CD14-positive monocyte (primary cell): ENCODE measurements around the gene RPGRIP1. TPM values are rescaled to one million over a fixed set of nuclear protein-coding genes. Genes with fewer than 3 reads are reported as not detected.
"Not testable (repeated sequence)": the region's sequence is repeated elsewhere in the genome, so short reads cannot be mapped to it uniquely, and the experiment has no call there.

Experiments
- DNase-seq, 3 donors: peaks; one replicate each; pipeline ENCODE4 v3.0.0-alpha.2; 2011 to 2022
- H2AFZ ChIP-seq: 2 replicates; pipeline ENCODE4 v1.6.0; 2012; ENCODE audit warnings: mild to moderate bottlenecking, low read depth, low read length, inconsistent platforms; ENCODE audit not compliant: insufficient read depth, poor library complexity, severe bottlenecking
- H3K27ac ChIP-seq, 2 donors: 1 replicate in 1 of 2; 2 replicates in 1 of 2; pipeline ENCODE4 v1.5.1; 2012 to 2013; ENCODE audit warnings: low read length in 2 of 2, control low read depth in 1 of 2, inconsistent platforms in 1 of 2, low read depth in 1 of 2, mild to moderate bottlenecking in 1 of 2
- H3K27me3 ChIP-seq, 2 donors: one replicate each; pipeline versions ENCODE4 v1.6.0 to v1.6.1; 2011 to 2013; ENCODE audit warnings: low read length in 2 of 2; ENCODE audit not compliant: control insufficient read depth in 2 of 2, insufficient read depth in 2 of 2
- H3K36me3 ChIP-seq, 2 donors: replicated peaks in 1 of 2; 1 replicate in 1 of 2; 2 replicates in 1 of 2; pipeline versions ENCODE4 v1.5.1 to v1.6.1; 2012 to 2013; ENCODE audit warnings: low read length in 2 of 2, control low read depth in 1 of 2, inconsistent platforms in 1 of 2, mild to moderate bottlenecking in 1 of 2; ENCODE audit not compliant: insufficient read depth in 2 of 2, control insufficient read depth in 1 of 2
- H3K4me1 ChIP-seq, 2 donors: 1 replicate in 1 of 2; 2 replicates in 1 of 2; pipeline versions ENCODE4 v1.5.1 to v1.6.1; 2012 to 2013; ENCODE audit warnings: low read length in 2 of 2, control low read depth in 1 of 2, inconsistent platforms in 1 of 2, mild to moderate bottlenecking in 1 of 2, moderate library complexity in 1 of 2; ENCODE audit not compliant: insufficient read depth in 2 of 2, control insufficient read depth in 1 of 2
- H3K4me2 ChIP-seq: replicated peaks from 2 replicates; pipeline ENCODE3; 2012; ENCODE audit warnings: low read length, moderate library complexity, mild to moderate bottlenecking; ENCODE audit not compliant: poor library complexity, severe bottlenecking; ENCODE audit errors: extremely low read depth
- H3K4me3 ChIP-seq, 3 experiments: fragments of 200-600 bp in 1 of 3; sonication (generic) in 1 of 3; replicated peaks in 1 of 3; 1 replicate in 2 of 3; 2 replicates in 1 of 3; pipeline ENCODE4 v1.5.1; 2011 to 2013; ENCODE audit warnings: low read length in 3 of 3, mild to moderate bottlenecking in 3 of 3, control low read depth in 2 of 3, low read depth in 2 of 3, inconsistent platforms in 1 of 3, moderate library complexity in 1 of 3
- H3K79me2 ChIP-seq: 2 replicates; pipeline ENCODE4 v1.6.0; 2012; ENCODE audit warnings: mild to moderate bottlenecking, control low read depth, inconsistent platforms, low read length, moderate library complexity; ENCODE audit not compliant: insufficient read depth
- H3K9ac ChIP-seq: 2 replicates; pipeline ENCODE4 v1.6.0; 2017; ENCODE audit warnings: low read length, mild to moderate bottlenecking; ENCODE audit not compliant: insufficient read depth, poor library complexity, severe bottlenecking
- H3K9me3 ChIP-seq, 2 donors: replicated peaks in 1 of 2; 1 replicate in 1 of 2; 2 replicates in 1 of 2; pipeline versions ENCODE4 v1.5.1 to v1.6.1; 2012 to 2013; ENCODE audit warnings: low read length in 2 of 2, control low read depth in 1 of 2; ENCODE audit not compliant: control insufficient read depth in 1 of 2, insufficient read depth in 1 of 2
- H4K20me1 ChIP-seq: 2 replicates; pipeline ENCODE4 v1.6.0; 2012; ENCODE audit warnings: mild to moderate bottlenecking, low read length, control low read depth, moderate library complexity; ENCODE audit not compliant: insufficient read depth
- H3K27ac Mint-ChIP-seq, 7 donors: one replicate each; pipeline ENCODE4 v1.8.0; 2020; ENCODE audit warnings: mild to moderate bottlenecking in 7 of 7, mixed read lengths in 7 of 7, moderate library complexity in 6 of 7, inconsistent platforms in 2 of 7
- H3K27me3 Mint-ChIP-seq, 3 donors: one replicate each; pipeline ENCODE4 v1.8.0; 2021 to 2022; ENCODE audit warnings: low read depth in 3 of 3, mild to moderate bottlenecking in 3 of 3, mixed read lengths in 3 of 3, moderate library complexity in 3 of 3, inconsistent platforms in 1 of 3
- H3K36me3 Mint-ChIP-seq, 2 donors: one replicate each; pipeline ENCODE4 v1.8.0; 2020; ENCODE audit warnings: mixed read lengths in 2 of 2, inconsistent platforms in 1 of 2, mild to moderate bottlenecking in 1 of 2
- H3K4me1 Mint-ChIP-seq: one replicate; pipeline ENCODE4 v1.8.0; 2020; ENCODE audit warnings: mild to moderate bottlenecking, mixed read lengths
- H3K4me3 Mint-ChIP-seq, 2 donors: one replicate each; pipeline ENCODE4 v1.8.0; 2020; ENCODE audit warnings: mild to moderate bottlenecking in 2 of 2, mixed read lengths in 2 of 2, moderate library complexity in 1 of 2
- H3K9me3 Mint-ChIP-seq, 7 donors: one replicate each; pipeline ENCODE4 v1.8.0; 2020 to 2022; ENCODE audit warnings: mixed read lengths in 7 of 7, mild to moderate bottlenecking in 6 of 7, moderate library complexity in 6 of 7, inconsistent platforms in 2 of 7
- CTCF ChIP-seq: fragments of 200-600 bp; IDR thresholded peaks from one replicate; pipeline ENCODE4 v1.8.0; 2022; ENCODE audit warnings: antibody characterized with exemption, mild to moderate bottlenecking
- WGBS: methylation state at CpG from one replicate; pipeline ENCODE4 v1.1.5; 2013; ENCODE audit warnings: missing lambda C conversion rate; ENCODE audit not compliant: insufficient coverage; 5-methylcytosine and 5-hydroxymethylcytosine counted together
- intact Hi-C, 2 donors: fragments of 100-400 bp; cut with micrococcal nuclease; formaldehyde crosslinking; loops; one replicate each; pipeline versions ENCODE4 v1.15.0 to v1.15.1; 2023
- polyA plus RNA-seq, 3 donors: library from polyadenylated mRNA; depleted of rRNA in 1 of 3; unstranded in 2 of 3; stranded (reverse) in 1 of 3; fragments of 300-500 nt in 2 of 3; fragments of >200 nt in 1 of 3; fragmentation: Illumina TruSeq in 2 of 3; gene quantifications; 1 replicate in 2 of 3; 2 replicates in 1 of 3; pipeline ENCODE4 v1.2.3, GENCODE V29; 2012 to 2021

The RPGRIP1 gene
- polyA plus RNA-seq, 3 donors, result 4.7 to 10.4 (median 7.4) TPM

- 82% methylated on average over 3 of the region's 4 CpGs for WGBS
- Mint-ChIP-seq H3K27ac (peak overlapping the region in 5 of 7 donors; percentile 1 to 61 (median 20)), H3K4me3 (no peak overlapping the region), H3K36me3 (peaks cover 57 to 96% of the 10 kb centered on the region in 2 donors), H3K9me3 (no peaks in the 10 kb centered on the region), H3K4me1 (peaks cover 39% of the 10 kb centered on the region), H3K27me3 (no peaks in the 10 kb centered on the region)
- Histone ChIP-seq H3K27me3 (no peaks in the 10 kb centered on the region), H3K4me3 (no peak overlapping the region), H3K9ac (no peak overlapping the region), H3K9me3 (no peaks in the 10 kb centered on the region), H3K4me1 (peaks cover 13 to 27% of the 10 kb centered on the region in 2 donors), H3K79me2 (peaks cover 100% of the 10 kb centered on the region), H4K20me1 (peaks cover 100% of the 10 kb centered on the region), H2AFZ (no peak overlapping the region), H3K4me2 (no peak overlapping the region), H3K27ac (peak overlapping the region in 1 of 2 donors; percentile 25), H3K36me3 (peaks cover 71 to 94% of the 10 kb centered on the region in 2 donors)
- intact Hi-C loops, result no loop called here
- no peak for TF ChIP-seq CTCF
- peak in 1 of 3 donors; percentile 80 for DNase-seq
Measured at GRCh38 chr14:21255385-21256101, 24.3 kb upstream of the RPGRIP1 start.

GRCh38 chr14:21256102-21256447 lies 23.8 kb upstream of the RPGRIP1 start:
- DNase-seq, H3K9me3 ChIP-seq, H3K9ac ChIP-seq, H3K27me3 ChIP-seq, intact Hi-C loops, H3K4me3 Mint-ChIP-seq, H2AFZ ChIP-seq, H3K27me3 Mint-ChIP-seq, H3K4me3 ChIP-seq, H3K4me2 ChIP-seq, H3K9me3 Mint-ChIP-seq: not testable (repeated sequence)
- peaks cover 71 to 94% of the 10 kb centered on the region in 2 donors for H3K36me3 ChIP-seq
- Mint-ChIP-seq H3K4me1 (peaks cover 39% of the 10 kb centered on the region), H3K27ac (peak overlapping the region in 3 of 7 donors; percentile 1 to 61 (median 31)), H3K36me3 (peaks cover 55 to 96% of the 10 kb centered on the region in 2 donors)
- H4K20me1 ChIP-seq, result peaks cover 100% of the 10 kb centered on the region
- peak overlapping the region in 1 of 2 donors; percentile 25 for H3K27ac ChIP-seq
- 84% methylated on average over 5 of the region's 8 CpGs for WGBS
- peaks cover 13 to 27% of the 10 kb centered on the region in 2 donors for H3K4me1 ChIP-seq
- peaks cover 100% of the 10 kb centered on the region for H3K79me2 ChIP-seq
